ENCODE data around the gene SCRN2.

Gene SCRN2

DNA sequence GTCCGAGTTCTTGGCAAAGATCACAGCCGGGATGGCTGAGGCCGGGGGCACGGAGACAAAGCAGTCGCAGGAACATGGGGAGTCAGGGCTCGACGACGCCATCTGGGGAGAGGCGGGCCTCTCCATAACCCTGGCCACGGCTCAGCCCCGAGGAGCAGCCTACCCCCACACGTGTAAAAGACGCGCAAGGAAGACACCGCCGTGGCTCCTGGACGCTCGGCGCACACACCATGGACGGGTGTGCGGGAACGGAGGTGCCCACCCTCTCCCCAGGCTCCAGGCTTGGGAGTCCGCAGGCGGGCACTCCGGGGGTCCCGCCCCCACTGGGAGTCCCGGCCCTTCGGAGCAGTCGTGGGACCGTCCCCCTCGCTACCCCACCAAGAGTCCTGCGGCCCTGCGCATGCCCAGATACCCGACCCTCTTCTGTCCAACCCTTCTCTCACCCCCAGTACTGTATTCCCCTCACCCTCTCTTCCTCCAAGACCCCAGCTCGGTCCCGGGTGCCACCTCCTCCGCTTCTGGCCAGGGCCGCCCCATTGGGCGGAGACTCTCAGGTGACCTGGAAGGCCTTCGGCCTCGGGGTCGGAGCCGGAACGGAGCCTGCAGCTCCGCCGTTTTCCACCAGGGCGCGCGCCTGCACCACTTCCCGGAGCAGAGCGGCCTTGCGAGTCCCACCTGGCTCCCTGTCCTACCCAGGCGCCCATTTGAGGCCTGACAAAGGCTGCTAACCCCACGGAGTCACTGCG, at the start of gene SCRN2:
Gene SCRN2 (minus strand): TSS at position 532 of the 746 bp plus-strand sequence. CDS start 430 bp downstream, at position 102.
- Histone ChIP-seq H3K4me1 (ENCODE audit: control insufficient read depth, insufficient read depth, low read length, unreplicated experiment) (peaks cover 15% of the 10 kb centered on the region), H3K79me2 (ENCODE audit: control insufficient read depth, insufficient read depth, low read length, unreplicated experiment) (no peaks in the 10 kb centered on the region), H3K27ac (ENCODE audit: low read depth, low read length) (no peak within 1 kb of the TSS), H3K27me3 (ENCODE audit: insufficient read depth, low read length) (peaks cover 11% of the 10 kb centered on the region), H3K4me3 (ENCODE audit: low read depth, low read length) (peak within 1 kb of the TSS; percentile 91), H2AFZ (ENCODE audit: low read length, unreplicated experiment) (peak within 1 kb of the TSS; percentile 96), H3K36me3 (ENCODE audit: insufficient read depth, low read length) (no peaks in the 10 kb centered on the region; the same call in 1 of the 2 replicates)

DNA sequence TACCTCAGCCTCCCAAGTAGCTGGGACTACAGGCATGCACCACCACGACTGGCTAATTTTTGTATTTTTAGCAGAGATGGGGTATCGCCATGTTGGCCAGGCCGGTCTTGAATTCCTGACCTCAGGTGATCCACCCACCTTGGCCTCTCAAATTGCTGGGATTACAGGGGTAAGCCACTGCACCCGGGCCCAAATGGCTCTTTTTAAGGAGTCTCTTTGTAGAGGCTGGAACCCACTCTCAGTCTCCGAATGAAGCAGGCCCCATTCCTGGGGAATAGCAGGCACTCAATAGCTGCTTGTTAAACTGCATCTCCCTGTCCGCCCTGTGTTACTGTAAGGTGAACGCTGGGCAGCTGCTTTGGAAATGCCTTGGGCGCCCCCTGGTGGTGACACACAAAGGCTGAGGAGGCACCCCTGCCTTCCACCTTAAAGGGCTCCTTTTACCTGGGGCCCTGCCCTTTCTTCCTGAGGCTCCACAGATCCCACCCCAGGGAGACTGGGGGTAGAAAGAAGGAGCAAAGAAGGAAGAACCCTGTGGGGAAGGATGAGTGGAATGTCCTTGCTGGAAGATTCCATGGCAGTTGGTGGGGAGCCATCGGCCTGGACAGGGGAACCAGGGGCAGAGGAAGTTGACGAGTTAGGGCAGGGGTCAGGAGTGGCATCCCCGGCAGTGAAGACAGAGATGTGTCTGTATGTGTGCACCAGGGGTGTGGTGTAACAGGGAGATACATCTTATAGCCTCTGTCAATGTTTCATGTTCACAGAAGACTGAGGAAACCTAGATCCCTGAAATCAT, 48.9 kb upstream of the SCRN2 start:
- H3K79me2 ChIP-seq (ENCODE audit: control insufficient read depth, insufficient read depth, low read length, unreplicated experiment), result peaks cover 1% of the 10 kb centered on the region
- H3K36me3 ChIP-seq (ENCODE audit: insufficient read depth, low read length), result no peaks in the 10 kb centered on the region
- H3K27ac ChIP-seq (ENCODE audit: low read depth, low read length), result no peak overlapping the region
- no peak overlapping the region for H3K4me3 ChIP-seq (ENCODE audit: low read depth, low read length)
- H2AFZ ChIP-seq (ENCODE audit: low read length, unreplicated experiment), result no peak overlapping the region
- H3K27me3 ChIP-seq (ENCODE audit: insufficient read depth, low read length), result no peaks in the 10 kb centered on the region
- peaks cover 7% of the 10 kb centered on the region for H3K4me1 ChIP-seq (ENCODE audit: control insufficient read depth, insufficient read depth, low read length, unreplicated experiment)

DNA sequence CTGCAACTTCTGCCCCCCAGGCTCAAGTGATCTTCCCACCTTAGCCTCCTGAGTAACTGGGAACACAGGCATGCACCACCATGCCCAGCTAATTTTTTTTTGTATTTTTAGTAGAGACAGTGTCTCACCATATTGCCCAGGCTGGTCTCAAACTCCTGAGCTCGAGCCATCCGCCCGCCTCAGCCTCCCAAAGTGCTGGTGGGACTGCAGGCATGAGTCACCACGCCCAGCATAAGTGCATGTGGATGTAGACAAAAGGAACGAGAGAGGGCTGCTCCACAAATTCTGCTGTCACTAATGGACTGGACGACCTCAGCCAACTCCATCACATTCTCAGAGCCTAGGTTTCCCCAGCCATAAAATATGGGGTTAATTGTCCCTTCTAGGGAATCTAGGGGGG, 47.2 kb upstream of the SCRN2 start:
- Histone ChIP-seq H3K79me2 (ENCODE audit: control insufficient read depth, insufficient read depth, low read length, unreplicated experiment) (no peaks in the 10 kb centered on the region), H3K27ac (ENCODE audit: low read depth, low read length) (no peak overlapping the region), H3K36me3 (ENCODE audit: insufficient read depth, low read length) (no peaks in the 10 kb centered on the region), H2AFZ (ENCODE audit: low read length, unreplicated experiment) (no peak overlapping the region), H3K27me3 (ENCODE audit: insufficient read depth, low read length) (no peaks in the 10 kb centered on the region), H3K4me3 (ENCODE audit: low read depth, low read length) (no peak overlapping the region), H3K4me1 (ENCODE audit: control insufficient read depth, insufficient read depth, low read length, unreplicated experiment) (no peaks in the 10 kb centered on the region)

DNA sequence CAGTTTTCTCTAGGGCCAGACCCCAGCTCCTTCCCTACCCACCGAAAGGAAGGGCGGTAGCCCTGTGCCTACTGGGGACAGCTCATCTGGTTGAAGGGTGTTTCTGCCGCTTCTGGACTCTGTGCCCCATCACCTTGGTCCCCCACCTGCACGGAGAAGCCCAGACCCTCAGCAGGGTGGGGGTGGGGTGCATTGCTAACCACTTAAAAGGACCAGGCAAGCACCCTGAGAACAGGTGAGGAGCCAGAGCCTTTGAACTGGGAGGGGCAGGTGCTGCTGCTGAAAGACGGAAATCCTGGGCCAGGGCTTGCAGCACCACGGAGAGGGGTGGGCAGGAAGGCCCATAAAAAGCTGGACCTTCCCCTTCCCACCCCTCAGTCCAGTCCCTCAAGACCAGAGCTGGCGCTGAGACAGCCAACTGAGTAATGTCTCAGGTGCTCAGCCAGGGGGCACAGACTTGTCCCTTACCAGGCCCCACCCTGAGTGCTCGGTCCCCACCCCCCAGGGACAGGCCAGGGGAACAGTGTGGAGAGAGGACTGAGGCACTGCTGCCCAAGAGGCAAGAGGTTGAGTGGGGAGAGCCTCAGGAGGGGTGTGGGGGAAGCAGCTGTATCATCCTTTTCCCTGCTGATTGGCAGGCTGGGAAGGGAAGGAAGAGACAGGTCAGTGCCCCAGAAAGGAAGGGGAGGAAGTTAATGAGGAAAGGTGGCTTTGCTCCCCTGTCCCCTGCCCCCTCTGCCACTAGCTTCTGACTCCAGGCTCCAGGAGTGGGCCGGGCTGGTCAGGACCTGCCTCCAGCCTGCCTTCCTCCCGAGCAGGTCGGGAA, 44.0 kb upstream of the SCRN2 start:
- no peak overlapping the region for H2AFZ ChIP-seq (ENCODE audit: low read length, unreplicated experiment)
- no peaks in the 10 kb centered on the region for H3K27me3 ChIP-seq (ENCODE audit: insufficient read depth, low read length)
- peaks cover 9% of the 10 kb centered on the region for H3K4me1 ChIP-seq (ENCODE audit: control insufficient read depth, insufficient read depth, low read length, unreplicated experiment)
- no peak overlapping the region for H3K4me3 ChIP-seq (ENCODE audit: low read depth, low read length)
- no peaks in the 10 kb centered on the region for H3K79me2 ChIP-seq (ENCODE audit: control insufficient read depth, insufficient read depth, low read length, unreplicated experiment)
- H3K36me3 ChIP-seq (ENCODE audit: insufficient read depth, low read length), result no peaks in the 10 kb centered on the region
- H3K27ac ChIP-seq (ENCODE audit: low read depth, low read length), result no peak overlapping the region

DNA sequence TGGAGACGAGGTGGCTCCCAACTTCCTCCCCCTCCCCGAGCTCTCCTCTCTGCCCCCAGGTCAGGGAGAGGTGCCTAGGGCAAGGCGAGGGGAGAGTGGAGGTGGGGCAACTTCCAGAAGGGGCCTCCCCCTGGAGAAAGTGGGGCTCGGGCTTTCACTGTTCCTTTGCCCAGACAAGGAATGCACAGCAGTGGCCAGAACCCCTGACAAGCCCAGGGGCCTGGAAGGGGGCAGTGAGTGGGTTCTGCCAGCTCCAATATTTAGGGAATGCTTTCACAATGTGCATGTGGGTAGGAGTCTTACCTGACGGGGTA, 43.3 kb upstream of the SCRN2 start:
- Histone ChIP-seq H3K4me3 (ENCODE audit: low read depth, low read length) (no peak overlapping the region), H3K4me1 (ENCODE audit: control insufficient read depth, insufficient read depth, low read length, unreplicated experiment) (peaks cover 9% of the 10 kb centered on the region), H3K79me2 (ENCODE audit: control insufficient read depth, insufficient read depth, low read length, unreplicated experiment) (no peaks in the 10 kb centered on the region), H2AFZ (ENCODE audit: low read length, unreplicated experiment) (no peak overlapping the region), H3K27me3 (ENCODE audit: insufficient read depth, low read length) (no peaks in the 10 kb centered on the region), H3K27ac (ENCODE audit: low read depth, low read length) (no peak overlapping the region), H3K36me3 (ENCODE audit: insufficient read depth, low read length) (no peaks in the 10 kb centered on the region)

DNA sequence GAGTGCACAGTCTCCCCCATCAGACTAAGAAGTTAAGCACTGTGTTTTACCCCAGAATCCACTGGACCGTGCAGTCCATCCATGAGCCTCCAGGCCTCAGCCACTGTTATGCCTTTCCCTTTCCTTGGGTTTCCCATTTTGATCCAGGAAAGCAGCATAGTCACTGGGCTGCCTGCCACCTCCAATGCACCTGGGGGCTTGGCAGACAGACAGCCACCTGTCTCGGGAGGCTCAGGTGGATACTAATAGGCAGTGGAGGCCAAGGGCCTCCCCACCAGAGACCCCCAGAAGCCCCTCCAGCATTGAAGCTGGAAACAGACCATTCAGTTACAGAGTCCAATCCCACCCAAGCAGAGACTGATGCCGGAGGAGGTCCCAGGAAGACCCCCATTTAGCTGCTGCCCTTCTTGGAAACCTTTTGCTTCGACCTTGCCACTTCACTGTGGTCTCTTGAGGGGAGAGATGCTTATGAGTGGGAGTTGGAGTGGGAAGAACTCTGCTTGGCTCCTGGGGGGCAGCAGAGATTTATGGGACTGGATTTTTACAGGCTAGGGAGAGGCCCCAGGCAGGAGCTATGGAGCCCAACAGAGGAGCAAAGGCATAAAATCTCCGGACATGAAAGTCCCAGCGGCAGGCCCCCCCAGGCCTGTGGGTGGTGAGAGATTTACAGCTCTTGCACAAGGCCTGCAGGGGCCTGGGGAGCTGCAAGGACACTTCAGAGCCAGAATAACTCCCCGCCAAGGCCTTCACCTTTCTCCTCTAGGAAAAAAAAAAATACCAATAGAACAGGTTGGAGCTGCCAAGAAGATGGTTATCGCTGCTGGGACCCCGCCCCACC, 42.7 kb upstream of the SCRN2 start:
- Histone ChIP-seq H3K27ac (ENCODE audit: low read depth, low read length) (no peak overlapping the region), H3K36me3 (ENCODE audit: insufficient read depth, low read length) (no peaks in the 10 kb centered on the region), H2AFZ (ENCODE audit: low read length, unreplicated experiment) (no peak overlapping the region), H3K4me1 (ENCODE audit: control insufficient read depth, insufficient read depth, low read length, unreplicated experiment) (peaks cover 13% of the 10 kb centered on the region), H3K79me2 (ENCODE audit: control insufficient read depth, insufficient read depth, low read length, unreplicated experiment) (no peaks in the 10 kb centered on the region), H3K27me3 (ENCODE audit: insufficient read depth, low read length) (no peaks in the 10 kb centered on the region), H3K4me3 (ENCODE audit: low read depth, low read length) (no peak overlapping the region)

DNA sequence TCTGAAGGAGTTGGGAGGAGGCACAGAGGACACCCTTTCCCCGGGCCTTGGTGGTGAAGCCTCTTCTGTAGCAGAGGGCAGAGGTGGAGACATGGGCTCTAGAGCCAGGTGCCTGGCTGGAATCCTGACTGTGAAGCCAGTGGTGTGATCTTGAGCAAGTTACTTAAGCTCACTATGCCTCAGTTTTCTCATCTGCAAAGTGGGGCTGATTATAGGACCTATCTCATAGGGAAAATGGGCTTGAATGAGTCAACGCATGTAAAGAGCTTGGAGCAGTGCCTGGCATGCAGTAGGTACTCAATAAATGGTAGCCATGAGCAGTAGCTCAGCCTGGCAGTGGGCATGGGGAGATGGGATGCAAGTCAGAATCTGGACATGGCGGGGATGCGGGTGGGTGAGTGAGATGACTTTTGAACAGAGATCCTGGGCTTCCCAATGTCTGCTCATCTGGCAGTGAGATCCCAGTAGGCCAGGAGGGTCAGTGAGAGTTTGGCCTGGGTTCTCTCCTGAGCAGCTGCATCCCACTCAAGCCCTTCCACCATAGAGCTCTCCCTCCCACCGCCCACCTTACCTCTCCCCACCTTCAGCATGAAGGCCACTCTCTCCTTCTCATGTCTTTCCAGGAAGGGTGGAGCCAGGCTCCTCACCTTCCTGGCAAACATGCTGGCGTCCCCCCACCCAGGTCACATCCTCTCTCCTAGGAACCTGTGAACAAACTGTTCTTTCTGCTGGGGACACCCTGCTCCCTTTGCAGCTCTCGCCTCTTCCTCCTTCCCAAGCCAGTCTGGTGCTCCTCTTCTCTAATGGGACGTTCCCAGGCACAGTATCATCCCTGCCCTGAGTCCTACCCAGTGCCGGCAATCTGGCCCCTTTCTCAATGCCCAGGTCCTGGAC, 41.9 kb upstream of the SCRN2 start:
- Histone ChIP-seq H2AFZ (ENCODE audit: low read length, unreplicated experiment) (no peak overlapping the region), H3K27me3 (ENCODE audit: insufficient read depth, low read length) (no peaks in the 10 kb centered on the region), H3K4me3 (ENCODE audit: low read depth, low read length) (peak overlapping the region; percentile 27), H3K79me2 (ENCODE audit: control insufficient read depth, insufficient read depth, low read length, unreplicated experiment) (no peaks in the 10 kb centered on the region), H3K27ac (ENCODE audit: low read depth, low read length) (peak overlapping the region; percentile 58), H3K36me3 (ENCODE audit: insufficient read depth, low read length) (no peaks in the 10 kb centered on the region), H3K4me1 (ENCODE audit: control insufficient read depth, insufficient read depth, low read length, unreplicated experiment) (peaks cover 22% of the 10 kb centered on the region)

DNA sequence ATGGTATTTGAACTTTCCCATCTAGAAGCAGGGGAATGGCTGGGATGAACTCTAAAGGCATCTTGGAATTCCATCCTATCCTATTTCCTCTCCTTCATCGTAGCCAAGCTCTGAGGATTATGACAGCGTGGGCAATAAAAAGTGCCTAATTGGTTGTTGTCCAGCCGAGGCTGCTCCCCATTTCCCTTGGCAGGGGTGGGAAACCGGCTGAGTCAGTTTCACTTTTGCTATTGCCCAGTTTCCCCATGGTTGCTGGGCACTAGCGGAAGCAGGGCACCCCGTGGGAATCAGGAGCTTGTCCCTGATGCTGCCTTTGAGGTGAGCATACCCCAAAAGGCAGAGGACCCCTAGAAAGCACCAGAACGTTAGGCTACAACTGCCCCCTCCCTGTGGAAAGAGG, 41.2 kb upstream of the SCRN2 start:
- H3K36me3 ChIP-seq (ENCODE audit: insufficient read depth, low read length), result no peaks in the 10 kb centered on the region
- peak overlapping the region; percentile 28 for H2AFZ ChIP-seq (ENCODE audit: low read length, unreplicated experiment)
- H3K4me1 ChIP-seq (ENCODE audit: control insufficient read depth, insufficient read depth, low read length, unreplicated experiment), result peaks cover 23% of the 10 kb centered on the region
- H3K79me2 ChIP-seq (ENCODE audit: control insufficient read depth, insufficient read depth, low read length, unreplicated experiment), result no peaks in the 10 kb centered on the region
- peak overlapping the region; percentile 58 for H3K27ac ChIP-seq (ENCODE audit: low read depth, low read length)
- H3K4me3 ChIP-seq (ENCODE audit: low read depth, low read length), result peak overlapping the region; percentile 27
- no peaks in the 10 kb centered on the region for H3K27me3 ChIP-seq (ENCODE audit: insufficient read depth, low read length)

DNA sequence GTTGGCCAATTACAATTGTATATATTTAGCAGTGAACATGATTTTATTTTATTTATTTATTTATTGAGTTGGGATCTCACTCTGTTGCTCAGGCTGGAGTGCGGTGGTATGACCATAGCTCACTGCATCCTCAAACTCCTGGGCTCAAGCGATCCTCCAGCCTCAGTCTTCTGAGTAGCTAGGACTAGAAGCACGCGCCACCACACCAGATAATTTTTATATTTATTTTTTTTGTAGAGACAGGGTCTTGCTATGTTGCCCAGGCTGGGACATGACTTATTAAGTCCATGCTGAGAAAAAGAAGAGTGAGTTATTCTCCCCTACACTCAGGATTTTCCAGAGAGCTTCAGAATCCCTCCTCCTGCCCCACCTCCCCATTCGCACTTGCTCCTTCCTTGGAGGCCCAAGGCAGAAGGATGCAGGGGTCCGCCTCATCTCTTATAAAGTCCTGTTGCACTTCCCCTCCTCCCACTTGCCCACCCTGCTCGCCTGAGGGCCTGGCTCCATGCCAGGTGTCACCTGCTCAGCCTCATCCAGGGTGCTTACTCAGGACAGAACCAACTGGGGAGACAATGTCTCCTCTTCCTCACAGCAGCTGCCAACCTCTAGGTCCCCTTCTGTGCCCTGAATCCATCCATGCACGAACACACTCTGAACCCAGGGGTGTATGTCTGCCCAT, 38.8 kb upstream of the SCRN2 start:
- Histone ChIP-seq H3K79me2 (ENCODE audit: control insufficient read depth, insufficient read depth, low read length, unreplicated experiment) (no peaks in the 10 kb centered on the region), H3K27ac (ENCODE audit: low read depth, low read length) (no peak overlapping the region), H3K4me1 (ENCODE audit: control insufficient read depth, insufficient read depth, low read length, unreplicated experiment) (peaks cover 26% of the 10 kb centered on the region), H3K36me3 (ENCODE audit: insufficient read depth, low read length) (no peaks in the 10 kb centered on the region), H2AFZ (ENCODE audit: low read length, unreplicated experiment) (no peak overlapping the region), H3K4me3 (ENCODE audit: low read depth, low read length) (no peak overlapping the region), H3K27me3 (ENCODE audit: insufficient read depth, low read length) (peaks cover under 1% of the 10 kb centered on the region; the same call in 1 of the 2 replicates)

Data from ACC112 (cell line).